GM23338 (cell line): ENCODE data around the gene CDYL2. TPM values are rescaled to one million over a fixed set of nuclear protein-coding genes. Genes with fewer than 3 reads are reported as not detected.

Experiments
- ATAC-seq: fragments of 200-7000 bp; cut with Tn5 transposase; 3 replicates; pipeline ENCODE4 v1.9.1; 2020
- DNase-seq: peaks from one replicate; pipeline ENCODE4 v3.0.0-alpha.2; 2015; ENCODE audit warnings: low spot score
- H2AFZ ChIP-seq: fragments of 200-600 bp; sonication (generic); 2 replicates; pipeline ENCODE4 v1.8.0; 2016; ENCODE audit warnings: antibody characterized with exemption, mild to moderate bottlenecking, moderate library complexity
- H3F3A ChIP-seq: fragments of 200-600 bp; sonication (generic); replicated peaks from 2 replicates; pipeline ENCODE4 v1.8.0; 2017; ENCODE audit warnings: antibody characterized with exemption, mixed run types, low read depth
- H3K27ac ChIP-seq: fragments of 200-600 bp; sonication (generic); 2 replicates; pipeline ENCODE4 v1.6.1; 2016; ENCODE audit warnings: low read depth
- H3K27me3 ChIP-seq: fragments of 200-600 bp; sonication (generic); 2 replicates; pipeline ENCODE4 v1.8.0; 2016; ENCODE audit warnings: mild to moderate bottlenecking, mixed run types, moderate library complexity; ENCODE audit not compliant: insufficient read depth
- H3K36me3 ChIP-seq: fragments of 200-600 bp; sonication (generic); 2 replicates; pipeline ENCODE4 v1.8.0; 2016; ENCODE audit warnings: mild to moderate bottlenecking; ENCODE audit not compliant: insufficient read depth
- H3K4me1 ChIP-seq: fragments of 200-600 bp; sonication (generic); 2 replicates; pipeline ENCODE4 v1.8.0; 2016; ENCODE audit warnings: mild to moderate bottlenecking, moderate library complexity; ENCODE audit not compliant: insufficient read depth
- H3K4me2 ChIP-seq: fragments of 200-600 bp; sonication (generic); 2 replicates; pipeline ENCODE4 v1.7.1; 2017; ENCODE audit warnings: mixed run types
- H3K4me3 ChIP-seq: fragments of 200-600 bp; sonication (generic); 2 replicates; pipeline ENCODE4 v1.6.1; 2016; ENCODE audit warnings: mixed run types
- H3K79me2 ChIP-seq: fragments of 200-600 bp; sonication (generic); replicated peaks from 2 replicates; pipeline ENCODE4 v1.8.0; 2017; ENCODE audit warnings: mild to moderate bottlenecking; ENCODE audit not compliant: insufficient read depth
- H3K9me2 ChIP-seq: fragments of 200-600 bp; sonication (generic); 2 replicates; pipeline ENCODE4 v1.8.0; 2017; ENCODE audit not compliant: insufficient read depth
- H4K20me1 ChIP-seq: fragments of 200-600 bp; sonication (generic); replicated peaks from 2 replicates; pipeline ENCODE4 v1.8.0; 2017; ENCODE audit warnings: mild to moderate bottlenecking; ENCODE audit not compliant: insufficient read depth
- H3K27ac Mint-ChIP-seq: 2 replicates; pipeline ENCODE4 v1.8.0; 2020; ENCODE audit warnings: inconsistent platforms, mild to moderate bottlenecking, moderate library complexity, mixed read lengths
- H3K27me3 Mint-ChIP-seq: 3 replicates; pipeline ENCODE4 v1.8.0; 2022; ENCODE audit warnings: low read depth, mild to moderate bottlenecking, moderate library complexity, mixed read lengths, inconsistent platforms; ENCODE audit not compliant: insufficient read depth, poor library complexity
- H3K36me3 Mint-ChIP-seq: 3 replicates; pipeline ENCODE4 v1.8.0; 2021; ENCODE audit warnings: low read depth, mild to moderate bottlenecking, inconsistent platforms, moderate library complexity, mixed read lengths
- H3K4me1 Mint-ChIP-seq: 3 replicates; pipeline ENCODE4 v1.8.0; 2020; ENCODE audit warnings: mild to moderate bottlenecking, inconsistent platforms, mixed read lengths
- H3K4me3 Mint-ChIP-seq: 3 replicates; pipeline ENCODE4 v1.8.0; 2021; ENCODE audit warnings: moderate library complexity, mild to moderate bottlenecking, inconsistent platforms, mixed read lengths
- H3K9me3 Mint-ChIP-seq: 3 replicates; pipeline ENCODE4 v1.8.0; 2020; ENCODE audit warnings: moderate library complexity, mild to moderate bottlenecking, inconsistent platforms, mixed read lengths
- CREB1 ChIP-seq: fragments of 250-450 bp; sonication (Bioruptor Pico); IDR thresholded peaks from 2 replicates; pipeline ENCODE4 v1.5.0; 2020; ENCODE audit warnings: low read depth, mild to moderate bottlenecking, moderate library complexity
- POLR2AphosphoS5 ChIP-seq: IDR thresholded peaks from 2 replicates; pipeline ENCODE4 v1.6.1; 2016; ENCODE audit warnings: antibody characterized with exemption, low read depth
- STAT1 ChIP-seq: IDR thresholded peaks from one replicate; pipeline ENCODE4 v1.6.1; 2016; ENCODE audit warnings: antibody characterized with exemption; ENCODE audit not compliant: unreplicated experiment
- ZNF114 ChIP-seq: fragments of 250-450 bp; sonication (Bioruptor Pico); IDR thresholded peaks from 2 replicates; pipeline ENCODE4 v1.5.0; 2020; ENCODE audit warnings: mild to moderate bottlenecking, moderate library complexity
- polyA plus RNA-seq: library from polyadenylated mRNA; unstranded; fragments of >200 nt; fragmentation: Nextera tagmentation; extraction: Ambion mirVana; gene quantifications from 2 replicates; pipeline ENCODE4 v1.2.1, GENCODE V29; 2016
- total RNA-seq: library from RNA; depleted of rRNA; stranded (reverse); fragments of >200 nt; shearing (Covaris generic); gene quantifications from 2 replicates; pipeline ENCODE4 v1.2.3, GENCODE V29; 2014
- TF ChIP-seq, protein P1 (sequence below): IDR thresholded peaks from 2 replicates; pipeline ENCODE4 v1.6.1; 2016; ENCODE audit warnings: antibody characterized with exemption
- TF ChIP-seq, protein P2 (sequence below): fragments of 250-450 bp; sonication (Bioruptor Pico); IDR thresholded peaks from 2 replicates; pipeline ENCODE4 v1.5.0; 2020; ENCODE audit warnings: mild to moderate bottlenecking, moderate library complexity

CDYL2 gene
- total and polyA plus RNA-seq, 2 experiments from 2014 or later, result 0.82 to 4.3 TPM

DNA sequence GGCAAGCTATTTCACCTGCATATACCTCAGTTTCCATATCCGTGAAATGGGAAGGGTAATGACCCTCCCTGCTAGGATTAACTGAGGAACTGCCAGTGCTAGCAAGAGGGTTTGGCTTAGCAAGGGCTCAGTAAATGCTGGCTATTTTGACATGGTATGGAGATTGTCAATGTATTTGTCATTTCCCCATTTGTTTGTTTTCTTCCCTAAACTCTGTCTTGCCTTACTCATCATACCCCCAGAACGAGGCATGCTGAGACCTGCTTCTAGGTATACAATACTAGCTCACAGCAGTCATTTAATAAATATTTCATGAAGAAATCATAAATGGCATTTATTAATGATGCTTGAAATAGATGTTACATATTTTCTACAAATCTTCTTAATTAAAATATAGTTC lies 139.6 kb downstream of the CDYL2 start:
- ATAC-seq (no peak), DNase-seq (no peak)
- Histone ChIP-seq H3K27ac (no peak overlapping the region), H4K20me1 (no peaks in the 10 kb centered on the region), H3K9me2 (0 out of 2 replicates have a peak, but pooled peaks cover 3% of the 10 kb centered on the region), H3F3A (no peaks in the 10 kb centered on the region), H3K27me3 (no peaks in the 10 kb centered on the region), H3K4me2 (no peak overlapping the region), H3K4me3 (no peak overlapping the region), H3K4me1 (peaks cover 3% of the 10 kb centered on the region; the same call in 1 of the 2 replicates), H2AFZ (no peak overlapping the region), H3K36me3 (no peaks in the 10 kb centered on the region), H3K79me2 (no peaks in the 10 kb centered on the region)
- Mint-ChIP-seq H3K4me3 (no peak overlapping the region), H3K36me3 (no peaks in the 10 kb centered on the region), H3K27me3 (peaks cover 2% of the 10 kb centered on the region), H3K9me3 (peaks cover 10% of the 10 kb centered on the region), H3K27ac (no peak overlapping the region), H3K4me1 (peaks cover 12% of the 10 kb centered on the region; the same call in 2 of the 3 replicates)
- no peak for TF ChIP-seq POLR2AphosphoS5
- TF ChIP-seq ZNF114 (CRISPR knock-in tag), result no peak
- TF ChIP-seq, protein P1, sequence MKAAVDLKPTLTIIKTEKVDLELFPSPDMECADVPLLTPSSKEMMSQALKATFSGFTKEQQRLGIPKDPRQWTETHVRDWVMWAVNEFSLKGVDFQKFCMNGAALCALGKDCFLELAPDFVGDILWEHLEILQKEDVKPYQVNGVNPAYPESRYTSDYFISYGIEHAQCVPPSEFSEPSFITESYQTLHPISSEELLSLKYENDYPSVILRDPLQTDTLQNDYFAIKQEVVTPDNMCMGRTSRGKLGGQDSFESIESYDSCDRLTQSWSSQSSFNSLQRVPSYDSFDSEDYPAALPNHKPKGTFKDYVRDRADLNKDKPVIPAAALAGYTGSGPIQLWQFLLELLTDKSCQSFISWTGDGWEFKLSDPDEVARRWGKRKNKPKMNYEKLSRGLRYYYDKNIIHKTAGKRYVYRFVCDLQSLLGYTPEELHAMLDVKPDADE, result no peak
- TF ChIP-seq STAT1, result no peak
- TF ChIP-seq, protein P2, sequence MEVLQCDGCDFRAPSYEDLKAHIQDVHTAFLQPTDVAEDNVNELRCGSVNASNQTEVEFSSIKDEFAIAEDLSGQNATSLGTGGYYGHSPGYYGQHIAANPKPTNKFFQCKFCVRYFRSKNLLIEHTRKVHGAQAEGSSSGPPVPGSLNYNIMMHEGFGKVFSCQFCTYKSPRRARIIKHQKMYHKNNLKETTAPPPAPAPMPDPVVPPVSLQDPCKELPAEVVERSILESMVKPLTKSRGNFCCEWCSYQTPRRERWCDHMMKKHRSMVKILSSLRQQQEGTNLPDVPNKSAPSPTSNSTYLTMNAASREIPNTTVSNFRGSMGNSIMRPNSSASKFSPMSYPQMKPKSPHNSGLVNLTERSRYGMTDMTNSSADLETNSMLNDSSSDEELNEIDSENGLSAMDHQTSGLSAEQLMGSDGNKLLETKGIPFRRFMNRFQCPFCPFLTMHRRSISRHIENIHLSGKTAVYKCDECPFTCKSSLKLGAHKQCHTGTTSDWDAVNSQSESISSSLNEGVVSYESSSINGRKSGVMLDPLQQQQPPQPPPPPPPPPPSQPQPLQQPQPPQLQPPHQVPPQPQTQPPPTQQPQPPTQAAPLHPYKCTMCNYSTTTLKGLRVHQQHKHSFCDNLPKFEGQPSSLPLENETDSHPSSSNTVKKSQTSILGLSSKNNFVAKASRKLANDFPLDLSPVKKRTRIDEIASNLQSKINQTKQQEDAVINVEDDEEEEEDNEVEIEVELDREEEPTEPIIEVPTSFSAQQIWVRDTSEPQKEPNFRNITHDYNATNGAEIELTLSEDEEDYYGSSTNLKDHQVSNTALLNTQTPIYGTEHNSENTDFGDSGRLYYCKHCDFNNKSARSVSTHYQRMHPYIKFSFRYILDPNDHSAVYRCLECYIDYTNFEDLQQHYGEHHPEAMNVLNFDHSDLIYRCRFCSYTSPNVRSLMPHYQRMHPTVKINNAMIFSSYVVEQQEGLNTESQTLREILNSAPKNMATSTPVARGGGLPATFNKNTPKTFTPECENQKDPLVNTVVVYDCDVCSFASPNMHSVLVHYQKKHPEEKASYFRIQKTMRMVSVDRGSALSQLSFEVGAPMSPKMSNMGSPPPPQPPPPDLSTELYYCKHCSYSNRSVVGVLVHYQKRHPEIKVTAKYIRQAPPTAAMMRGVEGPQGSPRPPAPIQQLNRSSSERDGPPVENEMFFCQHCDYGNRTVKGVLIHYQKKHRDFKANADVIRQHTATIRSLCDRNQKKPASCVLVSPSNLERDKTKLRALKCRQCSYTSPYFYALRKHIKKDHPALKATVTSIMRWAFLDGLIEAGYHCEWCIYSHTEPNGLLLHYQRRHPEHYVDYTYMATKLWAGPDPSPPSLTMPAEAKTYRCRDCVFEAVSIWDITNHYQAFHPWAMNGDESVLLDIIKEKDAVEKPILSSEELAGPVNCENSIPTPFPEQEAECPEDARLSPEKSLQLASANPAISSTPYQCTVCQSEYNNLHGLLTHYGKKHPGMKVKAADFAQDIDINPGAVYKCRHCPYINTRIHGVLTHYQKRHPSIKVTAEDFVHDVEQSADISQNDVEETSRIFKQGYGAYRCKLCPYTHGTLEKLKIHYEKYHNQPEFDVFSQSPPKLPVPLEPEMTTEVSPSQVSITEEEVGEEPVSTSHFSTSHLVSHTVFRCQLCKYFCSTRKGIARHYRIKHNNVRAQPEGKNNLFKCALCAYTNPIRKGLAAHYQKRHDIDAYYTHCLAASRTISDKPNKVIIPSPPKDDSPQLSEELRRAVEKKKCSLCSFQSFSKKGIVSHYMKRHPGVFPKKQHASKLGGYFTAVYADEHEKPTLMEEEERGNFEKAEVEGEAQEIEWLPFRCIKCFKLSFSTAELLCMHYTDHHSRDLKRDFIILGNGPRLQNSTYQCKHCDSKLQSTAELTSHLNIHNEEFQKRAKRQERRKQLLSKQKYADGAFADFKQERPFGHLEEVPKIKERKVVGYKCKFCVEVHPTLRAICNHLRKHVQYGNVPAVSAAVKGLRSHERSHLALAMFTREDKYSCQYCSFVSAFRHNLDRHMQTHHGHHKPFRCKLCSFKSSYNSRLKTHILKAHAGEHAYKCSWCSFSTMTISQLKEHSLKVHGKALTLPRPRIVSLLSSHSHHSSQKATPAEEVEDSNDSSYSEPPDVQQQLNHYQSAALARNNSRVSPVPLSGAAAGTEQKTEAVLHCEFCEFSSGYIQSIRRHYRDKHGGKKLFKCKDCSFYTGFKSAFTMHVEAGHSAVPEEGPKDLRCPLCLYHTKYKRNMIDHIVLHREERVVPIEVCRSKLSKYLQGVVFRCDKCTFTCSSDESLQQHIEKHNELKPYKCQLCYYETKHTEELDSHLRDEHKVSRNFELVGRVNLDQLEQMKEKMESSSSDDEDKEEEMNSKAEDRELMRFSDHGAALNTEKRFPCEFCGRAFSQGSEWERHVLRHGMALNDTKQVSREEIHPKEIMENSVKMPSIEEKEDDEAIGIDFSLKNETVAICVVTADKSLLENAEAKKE (CRISPR knock-in tag), result no peak
- no peak for TF ChIP-seq CREB1 (CRISPR knock-in tag)
